SU-DHL-6 (cell line): ENCODE measurements around the gene FN1.

ENCODE experiments used
- H2AFZ ChIP-seq: fragments of 200-600 bp; sonication (generic); 2 replicates; pipeline ENCODE4 v1.6.1; 2014; ENCODE audit warnings: low read depth, mild to moderate bottlenecking, moderate library complexity, mixed read lengths, antibody characterized with exemption, low read length; ENCODE audit not compliant: severe bottlenecking
- H3F3A ChIP-seq: fragments of 200-600 bp; shearing (Covaris generic); 2 replicates; pipeline ENCODE4 v1.6.0; 2016; ENCODE audit warnings: antibody characterized with exemption, mild to moderate bottlenecking; ENCODE audit not compliant: insufficient read depth
- H3K27ac ChIP-seq: fragments of 200-600 bp; sonication (generic); 2 replicates; pipeline ENCODE4 v1.5.1; 2016; ENCODE audit warnings: low read depth, mild to moderate bottlenecking, low read length, moderate library complexity, mixed read lengths
- H3K27me3 ChIP-seq: fragments of 200-600 bp; sonication (generic), shearing (Covaris generic); 2 replicates; pipeline ENCODE4 v1.6.0; 2014; ENCODE audit warnings: mild to moderate bottlenecking, low read length
- H3K36me3 ChIP-seq: fragments of 200-600 bp; sonication (generic); 2 replicates; pipeline ENCODE4 v1.6.1; 2014; ENCODE audit warnings: mild to moderate bottlenecking, low read length, mixed read lengths
- H3K4me2 ChIP-seq: fragments of 300-600, 200-600 bp; shearing (Covaris generic), sonication (generic); 2 replicates; pipeline ENCODE4 v1.6.0; 2014; ENCODE audit warnings: low read length, low read depth, mild to moderate bottlenecking; ENCODE audit not compliant: poor library complexity, severe bottlenecking
- H3K4me3 ChIP-seq: fragments of 200-600 bp; sonication (generic); 2 replicates; pipeline ENCODE4 v1.5.1; 2014; ENCODE audit warnings: antibody characterized with exemption, low read length, mild to moderate bottlenecking, mixed read lengths; ENCODE audit not compliant: insufficient read depth, poor library complexity, severe bottlenecking
- H3K79me2 ChIP-seq: fragments of 200-600 bp; sonication (generic); 2 replicates; pipeline ENCODE4 v1.6.1; 2014; ENCODE audit warnings: mild to moderate bottlenecking, low read length, moderate library complexity; ENCODE audit not compliant: insufficient read depth
- H3K9ac ChIP-seq: fragments of 200-600 bp; sonication (generic); 2 replicates; pipeline ENCODE4 v1.7.0; 2014; ENCODE audit warnings: mild to moderate bottlenecking, low read length
- H3K9me2 ChIP-seq: fragments of 200-600 bp; sonication (generic); replicated peaks from 2 replicates; pipeline ENCODE4 v1.6.1; 2014; ENCODE audit warnings: low read length; ENCODE audit not compliant: insufficient read depth
- H3K9me3 ChIP-seq: fragments of 200-600 bp; sonication (generic); 2 replicates; pipeline ENCODE4 v1.6.1; 2014; ENCODE audit warnings: low read length, mixed read lengths; ENCODE audit not compliant: insufficient read depth
- H4K20me1 ChIP-seq: fragments of 200-600 bp; sonication (generic); 2 replicates; pipeline ENCODE4 v1.6.1; 2014; ENCODE audit warnings: low read depth, mild to moderate bottlenecking, antibody characterized with exemption, low read length, moderate library complexity, mixed read lengths
- CTCF ChIP-seq: fragments of 200-600 bp; sonication (generic); IDR thresholded peaks from one replicate; pipeline ENCODE4 v1.5.1; 2017; ENCODE audit warnings: antibody characterized with exemption, mild to moderate bottlenecking, low read length, moderate library complexity; ENCODE audit not compliant: insufficient read depth, poor library complexity, severe bottlenecking
- EZH2phosphoT487 ChIP-seq: fragments of 200-600 bp; sonication (generic), shearing (Covaris generic); conservative IDR thresholded peaks from 2 replicates; pipeline ENCODE4 v1.6.1; 2018; ENCODE audit warnings: mild to moderate bottlenecking, antibody characterized with exemption, low read length, moderate library complexity, mixed read lengths

Gene FN1

DNA sequence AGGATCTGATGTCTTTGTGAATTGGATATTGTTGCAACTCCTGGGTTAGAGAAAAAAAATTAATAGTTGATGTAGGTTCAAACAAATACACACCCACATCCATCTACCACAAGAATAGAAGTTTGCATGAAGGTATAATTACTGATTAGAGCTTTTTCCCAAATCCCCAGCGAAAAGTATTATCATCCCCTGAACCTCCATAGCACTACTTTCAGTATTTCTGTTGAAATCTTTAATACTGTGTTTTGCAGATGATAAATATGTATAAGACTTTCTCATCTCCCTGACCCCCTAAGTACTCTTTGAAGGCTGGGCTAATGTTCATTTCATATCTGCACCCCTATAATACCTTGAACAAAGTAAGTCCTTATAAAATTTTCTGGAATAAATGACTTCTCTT lies 6.4 kb downstream of the FN1 start:
- H3K9ac ChIP-seq: no peak overlapping the region
- no peak overlapping the region for H3K4me3 ChIP-seq
- H3K9me2 ChIP-seq: no peaks in the 10 kb centered on the region
- H3K36me3 ChIP-seq: no peaks in the 10 kb centered on the region
- no peak for TF ChIP-seq CTCF
- no peak for TF ChIP-seq EZH2phosphoT487
- no peaks in the 10 kb centered on the region for H3F3A ChIP-seq
- H3K4me2 ChIP-seq: no peak overlapping the region
- no peaks in the 10 kb centered on the region for H3K27me3 ChIP-seq
- no peaks in the 10 kb centered on the region for H3K9me3 ChIP-seq
- no peaks in the 10 kb centered on the region for H3K79me2 ChIP-seq
- no peak overlapping the region for H2AFZ ChIP-seq
- H4K20me1 ChIP-seq: no peaks in the 10 kb centered on the region
- no peak overlapping the region for H3K27ac ChIP-seq

DNA sequence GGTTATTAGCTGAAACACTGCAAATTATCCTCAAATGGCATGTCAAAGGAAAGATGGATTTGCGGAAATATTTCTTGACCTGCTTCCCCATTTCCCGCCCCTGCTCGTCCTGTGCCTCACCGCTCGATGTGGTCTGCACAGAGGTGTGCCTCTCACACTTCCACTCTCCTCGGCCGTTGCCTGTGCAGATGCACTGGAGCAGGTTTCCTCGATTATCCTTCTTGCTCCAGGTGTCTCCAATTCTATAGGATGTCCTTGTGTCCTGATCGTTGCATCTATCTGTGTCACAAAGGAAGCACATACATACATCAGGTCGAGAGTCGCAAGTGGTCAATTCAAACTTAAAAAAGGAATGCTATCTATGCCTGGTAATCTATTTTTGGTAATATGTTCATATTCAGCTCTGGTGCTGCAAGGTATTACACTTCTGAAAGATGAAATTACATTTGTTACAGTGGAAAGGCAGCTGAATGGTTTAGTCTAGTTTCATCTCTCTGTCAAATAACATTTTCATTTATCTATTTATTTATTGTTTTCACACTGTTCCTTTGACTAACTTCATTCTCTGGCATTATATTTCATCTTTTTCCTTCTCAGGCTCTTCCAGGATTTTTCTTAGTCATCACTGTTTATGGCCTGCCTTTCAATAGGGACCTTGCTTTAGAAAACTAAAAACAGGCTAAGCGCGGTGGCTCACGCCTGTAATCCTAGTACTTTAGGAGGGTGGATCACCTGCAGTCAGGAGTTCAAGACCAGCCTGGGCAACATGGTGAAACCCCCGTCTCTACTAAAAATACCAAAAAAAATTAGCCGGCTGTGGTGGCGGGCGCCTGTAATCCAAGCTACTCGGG lies 7.6 kb downstream of the FN1 start:
- Histone ChIP-seq H4K20me1 (no peaks in the 10 kb centered on the region), H3K36me3 (no peaks in the 10 kb centered on the region), H3K4me2 (no peak overlapping the region), H3K9me3 (no peaks in the 10 kb centered on the region), H2AFZ (no peak overlapping the region), H3K9ac (no peak overlapping the region), H3K27ac (no peak overlapping the region), H3K79me2 (no peaks in the 10 kb centered on the region), H3F3A (no peaks in the 10 kb centered on the region), H3K27me3 (no peaks in the 10 kb centered on the region), H3K4me3 (no peak overlapping the region), H3K9me2 (no peaks in the 10 kb centered on the region)
- no peak for TF ChIP-seq CTCF
- no peak for TF ChIP-seq EZH2phosphoT487

DNA sequence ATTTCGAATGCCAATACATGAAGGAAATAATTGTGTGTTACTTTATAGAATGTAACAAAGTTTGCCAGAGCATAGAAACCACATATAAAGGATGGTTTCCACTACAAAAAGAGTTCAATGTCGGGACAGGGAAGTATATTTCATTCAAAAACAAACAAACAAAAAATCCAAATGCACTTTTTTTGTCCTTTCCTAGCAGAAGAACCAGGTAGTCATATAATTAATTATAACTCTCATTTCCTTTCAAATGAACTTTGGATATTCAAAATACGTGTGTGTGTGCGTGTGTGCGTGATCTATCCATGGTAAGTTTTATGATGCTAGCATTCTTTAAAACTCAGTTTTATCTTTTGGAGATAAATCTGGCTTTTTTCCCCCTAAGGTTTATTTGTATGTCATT lies 8.3 kb downstream of the FN1 start:
- Histone ChIP-seq H3K9me2 (no peaks in the 10 kb centered on the region), H3K4me3 (no peak overlapping the region), H3F3A (no peaks in the 10 kb centered on the region), H3K9ac (no peak overlapping the region), H3K36me3 (no peaks in the 10 kb centered on the region), H3K27me3 (no peaks in the 10 kb centered on the region), H3K9me3 (no peaks in the 10 kb centered on the region), H2AFZ (no peak overlapping the region), H4K20me1 (no peaks in the 10 kb centered on the region), H3K4me2 (no peak overlapping the region), H3K27ac (no peak overlapping the region), H3K79me2 (no peaks in the 10 kb centered on the region)
- TF ChIP-seq CTCF (no peak), EZH2phosphoT487 (no peak)
